GM19324 (cell line): ENCODE measurements around the gene MSANTD3.

Experiments
- ATAC-seq: cut with Tn5 transposase; IDR thresholded peaks from one replicate; pipeline ENCODE4 v1.9.1; 2021; ENCODE audit warnings: mild to moderate bottlenecking, moderate library complexity; ENCODE audit not compliant: unreplicated experiment, low FRiP score

MSANTD3 gene

GRCh38 chr9:100499460-100499859 is 72.5 kb downstream of the MSANTD3 start:
- peak; percentile 45 for ATAC-seq

- ATAC-seq: no peak
Measured at GRCh38 chr9:100499866-100500265, 72.9 kb downstream of the MSANTD3 start.
